GM12878 (cell line): ENCODE measurements around the gene PLEKHS1. TPM values are rescaled to one million over a fixed set of nuclear protein-coding genes. Genes with fewer than 3 reads are reported as not detected.

Experiments used
- ATAC-seq: fragments of 200-7000 bp; cut with Tn5 transposase; 3 replicates; pipeline ENCODE4 v1.9.1; 2020; ENCODE audit warnings: mild to moderate bottlenecking, moderate library complexity
- BruUV-seq: library from RNA; stranded (reverse); fragments of 400-500 nt; replicated peaks from 2 replicates; lab custom pipeline; 2021; lab: Mats Ljungman, UMichigan
- CTCF ChIA-PET: fragments of 300-600 bp; sonication (Branson Sonifier 250); formaldehyde crosslinking; extraction: SDS; loops from one replicate; lab custom pipeline; 2021; ENCODE audit warnings: inconsistent platforms; lab: Yijun Ruan, JAX
- POLR2A ChIA-PET: fragments of 350-600 bp; formaldehyde crosslinking; extraction: SDS; loops from one replicate; lab custom pipeline; 2021; ENCODE audit warnings: inconsistent platforms; lab: Charles Lee
- RAD21 ChIA-PET: fragments of 300-600 bp; sonication (Branson Sonifier 250); formaldehyde crosslinking; loops from one replicate; lab custom pipeline; 2023; ENCODE audit warnings: antibody characterized with exemption; ENCODE audit not compliant: unreplicated experiment; lab: Charles Lee
- SMC1A ChIA-PET: fragments of 300-600 bp; sonication (Branson Sonifier 250); formaldehyde crosslinking; loops from one replicate; lab custom pipeline; 2023; ENCODE audit not compliant: unreplicated experiment, uncharacterized antibody; lab: Charles Lee
- DNase-seq: peaks from one replicate; pipeline ENCODE4 v3.0.0-alpha.2; 2011; ENCODE audit warnings: low read depth, low spot score
- FAIRE-seq: peaks from 3 replicates; lab custom pipeline; 2011; peaks lifted over from hg19 to GRCh38; lab: Jason Lieb, UNC
- H2AFZ ChIP-seq: 2 replicates; pipeline ENCODE4 v1.6.0; 2011; ENCODE audit warnings: low read depth, low read length, control low read depth; ENCODE audit not compliant: control insufficient read depth
- H3K27ac ChIP-seq: 2 replicates; pipeline ENCODE4 v1.5.1; 2011; ENCODE audit warnings: control low read depth; ENCODE audit not compliant: control insufficient read depth, insufficient read depth
- H3K27me3 ChIP-seq, 2 experiments: replicated peaks in 1 of 2; 2 replicates each; pipeline versions ENCODE4 v1.6.0 to v1.6.1; 2011; ENCODE audit warnings: low read length in 1 of 2; ENCODE audit not compliant: control insufficient read depth in 2 of 2, insufficient read depth in 2 of 2
- H3K36me3 ChIP-seq, 2 experiments: 2 replicates each; pipeline ENCODE4 v1.5.1; 2011; ENCODE audit warnings: low read length in 1 of 2; ENCODE audit not compliant: control insufficient read depth in 2 of 2, insufficient read depth in 2 of 2
- H3K4me1 ChIP-seq: 2 replicates; pipeline ENCODE4 v1.6.1; 2011; ENCODE audit warnings: mild to moderate bottlenecking, low read length, moderate library complexity, mixed read lengths; ENCODE audit not compliant: control insufficient read depth, insufficient read depth
- H3K4me2 ChIP-seq: 2 replicates; pipeline ENCODE4 v1.6.0; 2011; ENCODE audit warnings: control low read depth; ENCODE audit not compliant: control insufficient read depth, insufficient read depth
- H3K4me3 ChIP-seq: fragments of 200-600 bp; sonication (generic); 2 replicates; pipeline ENCODE4 v1.5.1; 2016
- H3K79me2 ChIP-seq: 2 replicates; pipeline ENCODE4 v1.6.0; 2011; ENCODE audit warnings: low read length; ENCODE audit not compliant: control insufficient read depth, insufficient read depth
- H3K9ac ChIP-seq: 2 replicates; pipeline ENCODE4 v1.8.0; 2011; ENCODE audit warnings: low read length, control low read depth, mixed read lengths; ENCODE audit not compliant: control insufficient read depth, insufficient read depth
- H3K9me3 ChIP-seq: replicated peaks from 3 replicates; pipeline ENCODE4 v1.5.1; 2011; ENCODE audit warnings: mild to moderate bottlenecking, low read length; ENCODE audit not compliant: control insufficient read depth, insufficient read depth
- H4K20me1 ChIP-seq: 2 replicates; pipeline ENCODE4 v1.6.0; 2011; ENCODE audit not compliant: control insufficient read depth, insufficient read depth
- ATF3 ChIP-seq: IDR thresholded peaks from 2 replicates; pipeline ENCODE4 v1.6.1; 2011; ENCODE audit warnings: low read depth, mild to moderate bottlenecking, low read length, moderate library complexity, borderline replicate concordance; ENCODE audit errors: extremely low read depth
- BCL11A ChIP-seq: IDR thresholded peaks from 2 replicates; pipeline ENCODE4 v1.6.1; 2011; ENCODE audit warnings: low read depth, low read length
- CHD2 ChIP-seq: IDR thresholded peaks from 2 replicates; pipeline ENCODE4 v1.6.1; 2011; ENCODE audit warnings: low read depth, low read length, improper control_type of control experiment, borderline replicate concordance
- CTCF ChIP-seq, 3 experiments: IDR thresholded peaks in 2 of 3; conservative IDR thresholded peaks in 1 of 3; 2 replicates each; pipeline ENCODE4 v1.5.1; 2011; ENCODE audit warnings: low read depth in 3 of 3, low read length in 3 of 3, mild to moderate bottlenecking in 3 of 3, control low read depth in 2 of 3, moderate library complexity in 2 of 3, inconsistent platforms in 1 of 3, mixed read lengths in 1 of 3; ENCODE audit not compliant: control insufficient read depth in 2 of 3, insufficient read depth in 1 of 3; ENCODE audit errors: extremely low read depth in 1 of 3
- CUX1 ChIP-seq: IDR thresholded peaks from 2 replicates; pipeline ENCODE4 v1.6.1; 2012; ENCODE audit warnings: improper control_type of control experiment, low read depth, low read length; ENCODE audit not compliant: insufficient replicate concordance
- FOXM1 ChIP-seq: IDR thresholded peaks from 2 replicates; pipeline ENCODE4 v1.6.1; 2012; ENCODE audit warnings: low read depth, mild to moderate bottlenecking, inconsistent platforms, low read length, moderate library complexity
- NFXL1 ChIP-seq: fragments of 450-650 bp; IDR thresholded peaks from 2 replicates; pipeline ENCODE4 v1.6.1; 2017; ENCODE audit warnings: antibody characterized with exemption, mild to moderate bottlenecking, borderline replicate concordance
- NKRF ChIP-seq: fragments of 450-650 bp; conservative IDR thresholded peaks from 2 replicates; pipeline ENCODE4 v1.6.1; 2017; ENCODE audit warnings: mild to moderate bottlenecking, moderate library complexity
- TCF12 ChIP-seq: IDR thresholded peaks from 2 replicates; pipeline ENCODE4 v1.6.1; 2011; ENCODE audit warnings: low read depth, mild to moderate bottlenecking, low read length
- ZNF24 ChIP-seq: fragments of 450-650 bp; IDR thresholded peaks from 2 replicates; pipeline ENCODE4 v1.6.1; 2017; ENCODE audit warnings: antibody characterized with exemption, mild to moderate bottlenecking
- ZNF622 ChIP-seq: fragments of 450-650 bp; IDR thresholded peaks from 2 replicates; pipeline ENCODE4 v1.6.1; 2017; ENCODE audit warnings: mild to moderate bottlenecking, inconsistent platforms
- ZZZ3 ChIP-seq: IDR thresholded peaks from 2 replicates; pipeline ENCODE4 v1.6.1; 2011; ENCODE audit warnings: low read depth; ENCODE audit not compliant: control insufficient read depth, insufficient read length
- WGBS: methylation state at CpG from one replicate; pipeline ENCODE4 v1.1.6; 2016; ENCODE audit warnings: low lambda C conversion rate; ENCODE audit not compliant: insufficient replicate concordance, insufficient coverage; ENCODE audit errors: missing lambda C conversion rate; 5-methylcytosine and 5-hydroxymethylcytosine counted together
- in situ Hi-C: fragments of 300-500 bp; cut with MboI; formaldehyde crosslinking; loops from 9 replicates; pipeline ENCODE4 v1.14.3; 2018; ENCODE audit warnings: mixed read lengths
- intact Hi-C: fragments of 100-400 bp; cut with micrococcal nuclease; formaldehyde crosslinking; loops from one replicate; pipeline ENCODE4 v1.14.2; 2022; ENCODE audit not compliant: unreplicated experiment
- polyA plus RNA-seq, 11 experiments: library from polyadenylated mRNA; depleted of rRNA in 4 of 11; unstranded in 6 of 11; stranded (reverse) in 5 of 11; fragments of >200 nt; fragmentation: Nextera tagmentation in 4 of 11; fragmentation: Illumina TruSeq in 1 of 11; extraction: Ambion mirVana in 4 of 11; extraction: Trizol in 1 of 11; gene quantifications; 1 replicate in 1 of 11; 2 replicates in 10 of 11; pipeline versions ENCODE4 v1.2.1 to v1.2.3, GENCODE V29; 2011 to 2016; ENCODE audit warnings: inconsistent platforms in 2 of 11, missing spikeins in 2 of 11, low read depth in 1 of 11
- total RNA-seq, 4 experiments: library from RNA; depleted of rRNA in 3 of 4; stranded (reverse); fragments of >200 nt in 3 of 4; fragmentation: Illumina TruSeq in 1 of 4; extraction: Trizol in 1 of 4; gene quantifications; 2 replicates each; pipeline versions ENCODE4 v1.2.1 to v1.2.3, GENCODE V29; 2013 to 2021
- TF ChIP-seq, protein P1 (sequence below): fragments of 150-350 bp; IDR thresholded peaks from 2 replicates; pipeline ENCODE4 v1.6.1; 2014; ENCODE audit warnings: mild to moderate bottlenecking, low read depth, low read length

The PLEKHS1 gene
- total and polyA plus RNA-seq, 10 of the 15 experiments (the other 5 are each of a cell fraction or from before 2014, with no cell fraction given), result 0.04 to 0.17 TPM; not detected in 8

GRCh38 chr10:113782367-113782766 is 30.9 kb downstream of the PLEKHS1 start:
- no peaks in the 10 kb centered on the region for H3K27me3 ChIP-seq
- H3K27ac ChIP-seq, result no peak overlapping the region
- H4K20me1 ChIP-seq, result no peaks in the 10 kb centered on the region
- no peak for ATAC-seq
- no peaks in the 10 kb centered on the region for H3K9me3 ChIP-seq
- intact Hi-C loops, result loop anchor here (5.0 kb wide), 1 partner anchor 75 kb away; no protein-coding TSS in a partner anchor
- no peaks in the 10 kb centered on the region for H3K79me2 ChIP-seq
- H3K9ac ChIP-seq, result no peak overlapping the region
- ChIA-PET POLR2A (no interaction called here), SMC1A (interaction anchor here (1.1 kb wide), 1 partner anchor 17 kb away, joined by 3 read pairs; no protein-coding TSS in a partner anchor), RAD21 (no interaction called here), CTCF (interaction anchor here (0.7 to 0.8 kb wide), 2 partner anchors 180 to 462 kb away, joined by 3 read pairs; no protein-coding TSS in a partner anchor)
- no peak overlapping the region for H3K4me2 ChIP-seq
- no peaks in the 10 kb centered on the region for H3K4me1 ChIP-seq
- no peak for DNase-seq
- no peak for FAIRE-seq
- H3K36me3 ChIP-seq, result no peaks in the 10 kb centered on the region
- no peak overlapping the region for H3K4me3 ChIP-seq
- in situ Hi-C loops, result no loop called here
- 61% methylated on average over 14 of the region's 14 CpGs for WGBS
- BruUV-seq, result no TSS peak
- H2AFZ ChIP-seq, result no peak overlapping the region
- TF ChIP-seq ZNF24 (no peak), BCL11A (no peak), TCF12 (no peak), NKRF (no peak), CUX1 (no peak), ZZZ3 (no peak), NFXL1 (no peak), ATF3 (no peak), ZNF622 (no peak), CHD2 (no peak), CTCF (IDR thresholded peaks at IDR 0.05 in 2 of 3, conservative IDR thresholded peaks at IDR 0.05 in 1 of 3; ENCODE audit: control insufficient read depth in 2 of 3, extremely low read depth in 1 of 3, insufficient read depth in 1 of 3, low read depth in 3 of 3, low read length in 3 of 3) (no peak), FOXM1 (no peak)
- TF ChIP-seq, protein P1, sequence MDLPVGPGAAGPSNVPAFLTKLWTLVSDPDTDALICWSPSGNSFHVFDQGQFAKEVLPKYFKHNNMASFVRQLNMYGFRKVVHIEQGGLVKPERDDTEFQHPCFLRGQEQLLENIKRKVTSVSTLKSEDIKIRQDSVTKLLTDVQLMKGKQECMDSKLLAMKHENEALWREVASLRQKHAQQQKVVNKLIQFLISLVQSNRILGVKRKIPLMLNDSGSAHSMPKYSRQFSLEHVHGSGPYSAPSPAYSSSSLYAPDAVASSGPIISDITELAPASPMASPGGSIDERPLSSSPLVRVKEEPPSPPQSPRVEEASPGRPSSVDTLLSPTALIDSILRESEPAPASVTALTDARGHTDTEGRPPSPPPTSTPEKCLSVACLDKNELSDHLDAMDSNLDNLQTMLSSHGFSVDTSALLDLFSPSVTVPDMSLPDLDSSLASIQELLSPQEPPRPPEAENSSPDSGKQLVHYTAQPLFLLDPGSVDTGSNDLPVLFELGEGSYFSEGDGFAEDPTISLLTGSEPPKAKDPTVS, result no peak
